GM21723 (cell line): Measurements from ENCODE around the gene GPER1.
"Not testable (repeated sequence)": the region's sequence is repeated elsewhere in the genome, so short reads cannot be mapped to it uniquely, and the experiment has no call there.

Experiments
- ATAC-seq: cut with Tn5 transposase; IDR thresholded peaks from one replicate; pipeline ENCODE4 v1.9.1; 2021; ENCODE audit warnings: mild to moderate bottlenecking, moderate library complexity; ENCODE audit not compliant: unreplicated experiment

GPER1 gene

GRCh38 chr7:1116383-1117008, 28.6 kb downstream of the GPER1 start:
- not testable (repeated sequence) for ATAC-seq

GRCh38 chr7:1117321-1117928, 29.5 kb downstream of the GPER1 start:
- no peak for ATAC-seq

- ATAC-seq = no peak
These were observed 31.3 kb downstream of the GPER1 start for GRCh38 chr7:1119201-1119600.

- ATAC-seq = no peak
These were observed 32.9 kb downstream of the GPER1 start for GRCh38 chr7:1120791-1121190.

- no peak for ATAC-seq
These were observed 33.6 kb downstream of the GPER1 start for GRCh38 chr7:1121476-1121875.

- no peak for ATAC-seq
These were observed 34.2 kb downstream of the GPER1 start for GRCh38 chr7:1121886-1122831.

- no peak for ATAC-seq
These were observed 35.1 kb downstream of the GPER1 start for GRCh38 chr7:1122832-1123501.

GRCh38 chr7:1123715-1124114, 35.8 kb downstream of the GPER1 start:
- ATAC-seq = no peak

- no peak for ATAC-seq
These were observed 36.3 kb downstream of the GPER1 start for GRCh38 chr7:1124164-1124563.

- no peak for ATAC-seq
These were observed 37.1 kb downstream of the GPER1 start for GRCh38 chr7:1124816-1125602.

GRCh38 chr7:1125603-1125969, 37.7 kb downstream of the GPER1 start:
- no peak for ATAC-seq

- no peak for ATAC-seq
These were observed 39.1 kb downstream of the GPER1 start for GRCh38 chr7:1127001-1127400.

- no peak for ATAC-seq
These were observed 41.5 kb downstream of the GPER1 start for GRCh38 chr7:1129431-1129830.

GRCh38 chr7:1130021-1130990, 42.4 kb downstream of the GPER1 start:
- ATAC-seq = no peak

GRCh38 chr7:1131471-1132265, 43.8 kb downstream of the GPER1 start:
- ATAC-seq = no peak

GRCh38 chr7:1134951-1135350, 47.0 kb downstream of the GPER1 start:
- ATAC-seq = no peak

- ATAC-seq = no peak
These were observed 49.1 kb downstream of the GPER1 start for GRCh38 chr7:1136841-1137516.
